HEK293T (cell line): ENCODE measurements around the gene SORD.

Experiments used
- ARNT ChIP-seq: fragments of 450-650 bp; IDR thresholded peaks from 2 replicates; pipeline ENCODE4 v1.6.1; 2017; ENCODE audit warnings: mild to moderate bottlenecking
- FOXA1 ChIP-seq: fragments of 450-650 bp; IDR thresholded peaks from 2 replicates; pipeline ENCODE4 v1.6.1; 2016; ENCODE audit warnings: mild to moderate bottlenecking
- SP1 ChIP-seq: fragments of 450-650 bp; IDR thresholded peaks from 2 replicates; pipeline ENCODE4 v1.6.1; 2017
- SUZ12 ChIP-seq: fragments of 450-650 bp; IDR thresholded peaks from 2 replicates; pipeline ENCODE4 v1.6.1; 2016; ENCODE audit warnings: mild to moderate bottlenecking

GRCh38 chr15:45027220-45027619 is 4.2 kb downstream of the SORD start:
- no peak for TF ChIP-seq SP1
- TF ChIP-seq ARNT = no peak
- TF ChIP-seq SUZ12 = no peak
- TF ChIP-seq FOXA1 = no peak
